Activated CD8-positive, alpha-beta memory T cell treated with anti-CD3 and anti-CD28 coated beads, Interleukin-2, amount 50 U/mL, for 48 hours (primary cell): Measurements from ENCODE around the gene TFPT.

Experiments used
- DNase-seq: peaks from one replicate; pipeline ENCODE4 v3.0.0-alpha.2; 2020

Gene TFPT, protein sequence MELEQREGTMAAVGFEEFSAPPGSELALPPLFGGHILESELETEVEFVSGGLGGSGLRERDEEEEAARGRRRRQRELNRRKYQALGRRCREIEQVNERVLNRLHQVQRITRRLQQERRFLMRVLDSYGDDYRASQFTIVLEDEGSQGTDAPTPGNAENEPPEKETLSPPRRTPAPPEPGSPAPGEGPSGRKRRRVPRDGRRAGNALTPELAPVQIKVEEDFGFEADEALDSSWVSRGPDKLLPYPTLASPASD

GRCh38 chr19:54115109-54116063, at the start of gene TFPT, which contains the start of gene PRPF31:
TFPT (minus strand) TSS chr19:54115657; CDS start chr19:54115269, 388 bp downstream.
PRPF31 (plus strand) TSS chr19:54115754; CDS start chr19:54118279, 2,525 bp downstream.
- DNase-seq: peak; percentile 97

GRCh38 chr19:54165222-54165621, 49.8 kb upstream of the TFPT start:
- DNase-seq: no peak

DNA sequence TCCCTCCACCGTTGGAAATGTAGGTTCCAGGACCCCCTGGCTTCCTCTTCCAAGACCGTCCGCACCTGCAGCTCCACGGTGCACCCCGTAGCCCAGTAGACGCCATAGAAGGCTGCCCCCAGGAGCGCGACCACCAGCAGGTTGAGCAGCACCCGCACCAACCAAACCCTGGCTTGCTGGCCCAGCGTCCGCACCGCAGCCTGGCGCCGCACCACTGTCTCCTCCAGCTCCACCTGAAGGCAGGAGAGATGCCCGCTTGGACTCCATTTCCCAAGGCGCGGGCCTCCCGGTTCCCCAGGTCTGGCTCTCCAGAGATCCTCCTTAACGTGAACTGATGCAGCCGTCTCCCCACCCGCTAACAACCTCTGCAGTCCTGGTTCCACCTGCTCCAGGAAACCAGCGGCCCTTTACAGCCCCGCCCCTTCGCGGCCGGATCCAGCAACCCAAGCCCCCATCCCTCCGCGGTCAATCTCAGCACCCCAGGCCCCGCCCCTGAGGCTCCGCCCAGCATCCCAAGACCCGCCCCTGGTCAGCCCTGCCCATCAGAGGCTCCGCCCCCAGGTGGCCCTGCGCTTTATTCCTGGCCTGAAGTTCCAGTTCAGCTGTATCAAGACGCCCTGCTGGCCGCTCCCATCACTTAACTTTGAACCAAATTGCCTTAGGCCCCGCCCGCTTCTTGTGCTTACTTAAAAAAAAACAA, 49.1 kb upstream of the TFPT start:
- peak; percentile 85 for DNase-seq

DNA sequence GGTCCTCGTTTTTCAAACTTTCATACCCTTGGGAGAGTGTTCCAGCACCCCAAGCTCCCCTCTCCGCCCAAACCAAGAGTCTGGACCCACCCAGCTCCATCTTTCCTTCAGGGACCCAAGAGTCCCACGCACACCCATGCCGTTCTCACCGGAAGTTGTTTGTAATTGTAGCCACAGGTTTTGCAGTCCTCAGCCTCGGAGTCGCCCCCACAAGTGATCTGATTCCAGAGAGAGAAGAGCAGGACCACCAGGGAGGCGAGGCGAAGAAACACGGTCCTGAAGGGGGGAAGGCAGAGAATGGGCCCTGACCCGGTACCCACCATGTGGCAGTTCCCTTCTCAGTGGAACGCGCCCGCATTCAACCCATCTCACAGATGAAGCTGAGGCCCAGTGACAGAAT, 47.4 kb upstream of the TFPT start:
- no peak for DNase-seq

GRCh38 chr19:54162241-54162805, 46.9 kb upstream of the TFPT start:
- peak; percentile 86 for DNase-seq

DNA sequence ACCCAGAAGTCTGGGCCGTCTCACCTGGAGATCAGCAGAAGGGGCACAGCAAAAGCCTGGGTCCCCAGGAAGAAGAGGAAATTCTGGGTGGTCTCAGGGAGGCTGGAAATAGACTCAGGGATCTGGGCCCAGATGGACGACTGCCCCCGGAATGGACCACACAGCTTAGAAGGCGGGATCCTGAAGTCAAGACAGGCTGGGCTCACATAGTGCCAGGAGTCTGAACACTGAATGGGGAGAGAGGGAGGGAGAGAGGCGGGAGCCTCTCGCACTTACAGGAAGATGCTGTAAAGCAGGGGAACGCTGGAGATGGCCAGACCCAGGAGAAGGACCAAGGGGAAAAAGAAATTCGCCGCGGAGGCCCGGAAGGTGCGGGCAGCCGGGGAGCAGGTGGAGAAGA, 45.4 kb upstream of the TFPT start:
- no peak for DNase-seq

GRCh38 chr19:54160182-54160811, 44.8 kb upstream of the TFPT start:
- no peak for DNase-seq

DNA sequence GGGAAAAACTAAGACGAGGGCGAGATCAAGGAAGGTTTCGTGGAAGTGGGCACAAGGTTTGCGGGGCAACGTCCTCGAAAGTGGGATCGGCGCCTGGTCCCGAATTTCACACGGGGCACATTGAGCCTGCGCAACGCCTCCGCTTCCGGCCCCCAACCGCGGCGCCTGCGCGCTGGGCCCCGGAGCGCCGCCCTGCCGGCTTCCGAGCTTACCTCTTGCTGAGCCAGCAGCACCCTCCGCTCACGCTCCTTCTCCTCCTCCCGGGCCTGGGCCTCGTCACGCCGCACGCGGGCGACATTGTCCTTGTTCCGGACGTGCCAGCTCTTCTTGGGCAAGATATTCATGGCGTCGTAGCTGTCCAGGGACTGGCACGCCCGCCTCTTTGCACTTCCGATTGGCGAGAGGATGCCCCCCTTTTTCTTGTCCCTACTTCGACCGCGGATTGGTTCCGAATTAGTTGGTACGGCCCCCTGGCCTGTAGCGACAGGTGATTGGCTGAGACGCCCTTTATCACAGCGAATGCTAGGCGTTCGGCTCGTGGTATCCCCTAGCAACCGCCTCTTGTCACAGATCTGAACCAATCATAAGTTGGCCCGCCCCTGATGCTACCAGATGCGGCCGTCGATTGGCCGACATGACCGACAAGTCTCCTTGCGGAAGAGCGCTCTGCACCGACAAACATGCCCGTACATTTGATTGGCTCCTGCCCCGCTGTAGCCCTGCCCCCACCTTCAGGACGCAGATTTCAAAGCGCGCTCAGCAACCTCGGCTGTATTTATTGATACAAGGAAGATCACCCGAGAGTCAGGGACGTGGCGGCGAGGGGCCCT, 44.1 kb upstream of the TFPT start, which contains the start of gene LENG1:
LENG1 (minus strand) TSS at position 370 of the 830 bp plus-strand sequence; CDS start at position 344, 26 bp downstream.
- DNase-seq: peak; percentile 95

GRCh38 chr19:54158812-54159351, 43.4 kb upstream of the TFPT start:
- DNase-seq: peak; percentile 66

DNA sequence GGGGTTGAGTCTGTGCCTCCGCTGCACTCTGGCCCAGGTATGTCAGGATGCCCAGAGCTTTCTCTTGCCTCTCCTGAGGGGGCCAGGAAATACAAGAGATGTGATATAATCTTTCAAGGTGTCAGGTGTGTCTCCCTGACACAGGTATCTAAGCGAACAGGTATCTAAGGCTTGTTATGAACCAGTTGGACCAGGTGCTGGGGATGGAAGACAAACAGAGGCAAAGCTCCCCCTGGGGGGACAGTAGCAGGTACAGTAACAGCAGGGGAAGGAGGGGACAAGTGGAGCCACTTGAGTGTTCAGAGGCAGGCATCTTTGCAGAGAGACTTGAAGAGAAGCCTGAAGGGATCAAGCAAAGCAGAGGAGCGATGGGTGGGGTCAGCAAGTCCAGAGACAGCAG, 41.5 kb upstream of the TFPT start:
- DNase-seq: no peak

DNA sequence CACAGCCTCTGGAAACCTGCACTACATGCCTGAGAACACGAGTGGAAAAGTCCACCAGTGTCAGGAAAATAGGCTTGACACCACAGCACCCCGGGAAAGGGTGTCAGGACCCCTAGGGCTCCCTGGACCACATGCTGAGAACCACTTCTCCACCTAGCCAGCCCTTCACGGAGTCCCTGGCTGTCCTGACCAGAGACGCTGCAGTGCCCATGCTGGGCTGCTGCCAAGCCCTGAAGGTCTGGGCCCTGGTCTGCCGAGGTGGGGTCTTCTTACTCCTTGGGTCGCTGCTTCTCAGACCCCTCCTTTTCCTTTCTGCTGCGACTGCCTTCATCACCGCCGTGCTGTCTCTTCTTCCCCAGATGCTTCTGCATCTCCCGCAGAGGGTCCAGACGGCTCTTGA, 41.0 kb upstream of the TFPT start:
- DNase-seq: no peak

DNA sequence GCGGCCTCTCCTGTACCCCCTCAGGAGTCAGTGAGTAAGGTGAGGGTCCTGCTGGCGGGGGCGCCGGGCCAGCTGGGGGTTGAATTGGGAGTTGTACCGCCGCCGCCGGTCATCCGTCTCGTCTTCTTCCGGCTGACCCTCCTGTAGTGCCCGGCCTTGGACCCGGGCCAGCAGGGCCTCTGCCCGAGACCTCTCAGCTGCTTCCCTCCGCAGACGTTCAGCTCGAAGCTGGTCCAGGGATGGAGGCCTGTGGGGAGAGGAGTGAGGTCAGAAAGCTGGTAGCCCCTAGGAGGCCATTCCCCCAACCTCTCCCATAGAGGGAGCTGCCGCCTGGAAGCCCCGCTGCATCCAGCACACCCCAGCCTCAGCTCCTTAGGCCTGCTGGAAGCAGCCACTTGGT, 40.2 kb upstream of the TFPT start:
- DNase-seq: no peak

DNA sequence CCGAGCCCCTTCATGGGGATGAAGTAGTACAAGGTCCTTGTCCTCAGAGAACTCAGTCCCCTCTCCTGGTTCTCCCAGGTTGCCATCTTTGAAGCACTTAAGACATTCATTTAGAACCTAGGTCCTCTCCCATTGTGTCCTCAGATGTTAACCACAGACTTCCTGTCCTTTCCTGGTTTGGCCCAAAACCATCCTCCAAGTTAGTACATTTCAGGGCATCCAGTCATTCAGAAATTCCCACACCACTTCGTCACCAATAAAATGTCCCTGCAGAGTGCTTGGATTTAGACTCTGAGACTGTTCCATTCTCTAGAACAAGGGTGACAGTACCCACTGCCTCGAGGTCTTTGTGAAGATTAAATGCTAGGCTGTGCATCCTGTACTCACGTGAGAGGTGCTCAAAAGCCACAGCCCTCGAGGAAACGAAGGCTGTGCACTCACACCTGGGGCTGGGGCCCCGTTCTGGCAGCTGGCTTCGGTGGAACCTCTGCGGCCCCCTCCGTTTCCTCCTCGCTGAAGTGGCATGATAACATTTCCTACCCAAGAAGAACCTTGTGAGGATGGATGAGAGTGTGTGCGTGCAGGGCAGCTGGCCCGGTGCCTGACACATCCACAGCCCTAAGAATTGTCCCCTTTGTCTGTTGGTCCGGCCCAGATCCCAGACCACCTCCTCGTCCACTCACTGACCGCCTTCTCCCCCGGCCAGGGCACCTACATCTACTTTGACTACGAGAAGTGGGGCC, 39.3 kb upstream of the TFPT start:
- DNase-seq: no peak

GRCh38 chr19:54153731-54154326, 38.4 kb upstream of the TFPT start:
- no peak for DNase-seq

- no peak for DNase-seq
Measured at GRCh38 chr19:54152878-54153524, 37.5 kb upstream of the TFPT start.

DNA sequence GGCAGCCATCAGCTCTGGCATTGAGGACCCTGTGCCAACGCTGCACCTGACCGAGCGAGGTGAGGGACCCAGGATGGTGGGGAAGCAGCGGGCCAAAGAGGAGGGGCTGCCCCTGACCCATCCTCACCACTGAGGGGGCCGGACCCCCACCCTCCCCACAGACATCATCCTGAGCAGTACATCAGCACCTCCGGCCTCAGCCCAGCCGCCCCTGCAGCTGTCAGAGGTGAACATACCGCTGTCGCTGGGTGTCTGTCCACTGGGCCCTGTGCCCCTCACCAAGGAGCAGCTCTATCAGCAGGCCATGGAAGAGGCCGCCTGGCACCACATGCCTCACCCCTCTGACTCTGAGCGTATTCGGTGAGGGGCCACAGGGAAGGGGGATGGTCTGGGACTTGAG, 36.8 kb upstream of the TFPT start:
- DNase-seq: no peak

DNA sequence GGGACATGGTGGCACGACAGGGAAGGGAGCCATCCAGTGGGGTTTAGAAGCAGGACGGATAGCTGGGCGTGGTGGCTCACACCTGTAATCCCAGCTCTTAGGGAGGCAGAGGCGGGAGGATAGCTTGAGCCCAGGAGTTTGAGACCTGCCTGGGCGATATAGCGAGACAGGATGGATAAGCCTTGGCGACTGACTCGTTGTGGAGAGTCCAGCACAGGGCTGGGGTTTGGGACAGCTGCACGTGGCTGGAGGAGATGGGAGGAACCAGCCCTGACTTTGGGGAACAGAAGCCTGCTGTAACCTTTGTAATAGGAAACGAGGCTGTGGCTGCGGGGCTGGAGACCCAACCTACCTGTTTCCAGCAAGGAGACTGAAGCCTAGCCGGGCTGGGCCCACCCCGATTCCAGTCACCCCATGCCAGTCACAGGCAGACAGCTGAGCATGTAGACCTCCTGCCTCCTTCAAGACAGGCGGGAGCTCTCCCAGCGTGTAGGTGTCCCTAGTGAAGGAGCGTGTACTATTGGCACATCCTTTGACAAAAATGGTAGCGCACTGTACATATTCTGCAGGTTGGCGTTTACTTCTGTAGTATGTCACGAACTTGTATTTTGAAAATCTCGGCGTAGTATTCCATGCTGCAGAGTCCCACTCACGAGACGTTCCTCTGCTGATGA, 36.0 kb upstream of the TFPT start:
- DNase-seq: no peak

GRCh38 chr19:54149021-54149812, 33.8 kb upstream of the TFPT start:
- DNase-seq: no peak
